Measurements from ENCODE around the gene CYTH3.
"Not testable (repeated sequence)": the region's sequence is repeated elsewhere in the genome, so short reads cannot be mapped to it uniquely, and the experiment has no call there.

The CYTH3 gene

GRCh38 chr7:6256677-6257535 is 15.5 kb downstream of the CYTH3 start:
- no peak for DNase-seq

GRCh38 chr7:6256109-6256483 is 16.3 kb downstream of the CYTH3 start:
- DNase-seq: no peak

GRCh38 chr7:6254866-6255265 is 17.6 kb downstream of the CYTH3 start:
- DNase-seq: no peak

- no peak for DNase-seq
Observed at GRCh38 chr7:6252748-6253147, 19.7 kb downstream of the CYTH3 start.

- no peak for DNase-seq
Observed at GRCh38 chr7:6252341-6252746, 20.1 kb downstream of the CYTH3 start.

GRCh38 chr7:6251653-6252052 is 20.8 kb downstream of the CYTH3 start:
- DNase-seq: no peak

- DNase-seq: no peak
Observed at GRCh38 chr7:6250364-6250833, 22.0 kb downstream of the CYTH3 start.

GRCh38 chr7:6249043-6249442 is 23.4 kb downstream of the CYTH3 start:
- DNase-seq: no peak

GRCh38 chr7:6248581-6248980 is 23.8 kb downstream of the CYTH3 start:
- DNase-seq: no peak

GRCh38 chr7:6246251-6246917 is 26.0 kb downstream of the CYTH3 start:
- no peak for DNase-seq

- no peak for DNase-seq
Observed at GRCh38 chr7:6244021-6244420, 28.4 kb downstream of the CYTH3 start.

- no peak for DNase-seq
Observed at GRCh38 chr7:6243168-6243567, 29.3 kb downstream of the CYTH3 start.

GRCh38 chr7:6242561-6242960 is 29.9 kb downstream of the CYTH3 start:
- DNase-seq: no peak

GRCh38 chr7:6241607-6241973 is 30.8 kb downstream of the CYTH3 start:
- no peak for DNase-seq

GRCh38 chr7:6238309-6238925 is 34.0 kb downstream of the CYTH3 start:
- no peak for DNase-seq

GRCh38 chr7:6237730-6238129 is 34.7 kb downstream of the CYTH3 start:
- DNase-seq: no peak

- no peak for DNase-seq
Observed at GRCh38 chr7:6237011-6237410, 35.4 kb downstream of the CYTH3 start.

GRCh38 chr7:6235029-6235871 is 37.2 kb downstream of the CYTH3 start:
- DNase-seq: no peak

GRCh38 chr7:6234384-6234783 is 38.0 kb downstream of the CYTH3 start:
- no peak for DNase-seq

GRCh38 chr7:6232534-6232933 is 39.9 kb downstream of the CYTH3 start:
- no peak for DNase-seq

GRCh38 chr7:6232116-6232515 is 40.3 kb downstream of the CYTH3 start:
- DNase-seq: no peak

GRCh38 chr7:6231184-6231583 is 41.2 kb downstream of the CYTH3 start:
- DNase-seq: no peak

GRCh38 chr7:6229284-6229683 is 43.1 kb downstream of the CYTH3 start:
- DNase-seq: not testable (repeated sequence)

All from NCI-H1105 (cell line).